GM18858 (cell line): ENCODE data around the gene IGFN1.
"Not testable (repeated sequence)": the region's sequence is repeated elsewhere in the genome, so short reads cannot be mapped to it uniquely, and the experiment has no call there.

Source experiments
- ATAC-seq: cut with Tn5 transposase; IDR thresholded peaks from one replicate; pipeline ENCODE4 v1.9.1; 2021; ENCODE audit not compliant: unreplicated experiment

IGFN1 gene

DNA sequence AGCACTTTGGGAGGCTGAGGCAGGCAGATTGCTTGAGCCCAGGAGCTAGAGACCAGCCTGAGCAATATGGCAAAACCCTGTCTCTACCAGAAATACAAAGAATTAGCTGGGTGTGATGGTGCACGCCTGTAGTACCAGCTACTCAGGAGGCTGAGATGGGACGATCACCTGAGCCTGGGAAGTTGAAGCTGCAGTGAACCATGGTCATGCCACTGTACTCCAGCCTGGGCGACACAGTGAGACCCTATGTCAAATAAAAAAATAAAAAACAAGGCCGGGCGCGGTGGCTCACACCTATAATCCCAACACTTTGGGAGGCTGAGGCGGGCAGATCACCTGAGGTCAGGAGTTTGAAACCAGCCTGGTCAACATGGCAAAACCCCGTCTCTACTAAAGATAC, 27.6 kb upstream of the IGFN1 start:
- not testable (repeated sequence) for ATAC-seq

DNA sequence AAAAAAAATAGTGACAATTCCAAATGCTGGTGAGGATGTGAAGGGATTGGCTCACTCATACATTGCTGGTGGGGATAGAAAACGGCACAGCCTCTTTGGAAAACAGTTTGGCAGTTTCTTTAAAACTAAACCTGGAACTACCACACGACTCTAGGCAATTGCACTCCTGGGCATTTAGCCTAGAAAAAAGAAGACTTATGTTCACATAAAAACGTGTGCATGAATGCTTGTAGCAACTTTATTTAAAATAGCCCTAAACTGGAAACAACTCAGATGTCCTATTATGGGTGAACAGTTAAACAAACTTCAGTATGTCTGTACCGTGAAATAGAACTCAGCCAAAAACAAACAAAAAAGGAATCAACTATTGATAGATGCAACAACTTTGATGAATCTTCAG, 26.9 kb upstream of the IGFN1 start:
- ATAC-seq = no peak

GRCh38 chr1:201164645-201165044, 26.0 kb upstream of the IGFN1 start:
- no peak for ATAC-seq

DNA sequence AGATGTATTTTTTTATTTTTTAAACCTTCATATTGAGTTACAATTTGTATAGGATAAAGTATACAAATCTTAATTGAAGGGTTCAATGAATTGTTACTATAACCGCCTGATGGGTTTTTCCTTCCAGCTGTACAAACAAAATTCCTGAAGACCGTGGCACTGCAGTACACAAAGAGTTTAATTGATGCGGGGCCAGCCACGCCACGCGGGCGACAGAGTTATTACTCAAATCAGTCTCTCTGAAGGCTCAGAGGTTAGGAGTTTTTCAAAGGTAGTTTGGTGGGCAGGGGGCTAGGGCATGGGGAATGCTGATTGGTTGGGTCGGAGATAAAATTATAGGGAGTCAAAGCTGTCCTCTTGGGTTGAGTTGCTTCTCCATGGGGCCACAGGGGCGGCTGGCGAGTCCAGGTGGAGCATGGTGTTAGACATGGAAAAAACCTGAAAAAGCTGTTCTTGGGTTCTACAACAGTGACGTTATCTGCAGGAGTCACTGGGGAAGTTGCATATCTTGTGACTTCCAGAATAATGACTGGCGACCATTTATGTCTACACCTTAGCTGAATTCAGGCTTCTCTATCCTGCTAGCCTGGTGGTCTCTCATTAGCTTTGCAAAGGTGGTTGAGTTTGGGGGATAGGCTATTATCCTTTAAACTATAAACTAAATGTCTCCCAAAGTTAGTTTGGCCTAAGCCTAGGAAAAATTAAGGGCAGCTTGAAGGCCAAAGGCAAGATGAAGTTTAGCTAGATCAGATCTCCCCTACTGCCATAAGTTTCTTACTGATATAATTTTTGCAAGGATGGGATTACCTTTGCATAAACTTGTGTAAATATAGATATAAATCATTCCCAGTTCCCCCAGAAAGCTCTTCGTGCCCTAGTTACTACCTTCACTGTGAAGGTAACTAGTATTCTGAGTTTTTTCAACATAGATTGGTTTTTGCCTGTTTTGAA, 23.3 kb upstream of the IGFN1 start:
- no peak for ATAC-seq

DNA sequence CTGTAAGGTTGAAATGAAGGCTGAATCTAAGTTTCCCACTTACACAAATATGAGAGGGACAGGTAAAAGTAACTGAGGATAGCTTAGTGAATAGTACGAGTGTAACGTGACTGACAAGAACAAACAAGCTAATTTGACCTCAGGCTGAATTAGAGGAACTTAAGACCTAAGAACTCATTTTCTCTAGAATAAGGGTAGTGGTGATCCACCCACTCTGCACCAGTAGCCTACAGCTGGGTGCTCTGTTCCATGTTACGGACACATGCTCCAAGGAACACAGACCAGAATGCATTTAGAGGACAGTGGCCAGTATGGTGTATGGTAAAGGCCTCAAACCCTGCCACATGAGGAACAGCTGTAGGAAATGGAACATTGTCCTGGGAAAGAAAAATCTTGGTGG, 21.4 kb upstream of the IGFN1 start:
- ATAC-seq = no peak

DNA sequence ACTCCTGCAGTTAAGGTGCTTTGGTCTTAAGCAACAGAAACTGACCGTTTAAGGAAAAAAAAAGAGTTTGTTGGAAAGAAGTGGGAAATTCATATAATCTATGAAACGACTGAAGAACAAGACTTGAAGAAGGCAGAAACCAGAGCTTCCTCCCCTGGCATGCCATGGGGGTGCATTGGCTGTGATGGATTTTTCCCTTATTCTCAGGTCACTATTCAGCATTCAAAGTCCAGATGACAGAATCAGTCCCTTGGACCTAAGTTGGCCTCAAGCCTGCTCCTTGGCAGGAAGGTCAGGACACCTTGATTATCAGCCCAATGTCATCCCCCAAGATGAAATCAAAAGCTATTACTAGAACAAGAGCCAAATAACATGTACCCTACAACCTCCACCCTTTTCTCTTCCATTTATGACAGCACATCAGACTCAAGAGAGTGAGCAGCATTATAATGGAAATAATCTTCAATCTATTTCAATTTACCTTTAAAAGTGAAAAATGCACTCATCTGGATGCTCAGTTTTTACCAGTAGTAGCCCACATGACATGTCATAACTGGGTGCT, 20.6 kb upstream of the IGFN1 start:
- no peak for ATAC-seq

DNA sequence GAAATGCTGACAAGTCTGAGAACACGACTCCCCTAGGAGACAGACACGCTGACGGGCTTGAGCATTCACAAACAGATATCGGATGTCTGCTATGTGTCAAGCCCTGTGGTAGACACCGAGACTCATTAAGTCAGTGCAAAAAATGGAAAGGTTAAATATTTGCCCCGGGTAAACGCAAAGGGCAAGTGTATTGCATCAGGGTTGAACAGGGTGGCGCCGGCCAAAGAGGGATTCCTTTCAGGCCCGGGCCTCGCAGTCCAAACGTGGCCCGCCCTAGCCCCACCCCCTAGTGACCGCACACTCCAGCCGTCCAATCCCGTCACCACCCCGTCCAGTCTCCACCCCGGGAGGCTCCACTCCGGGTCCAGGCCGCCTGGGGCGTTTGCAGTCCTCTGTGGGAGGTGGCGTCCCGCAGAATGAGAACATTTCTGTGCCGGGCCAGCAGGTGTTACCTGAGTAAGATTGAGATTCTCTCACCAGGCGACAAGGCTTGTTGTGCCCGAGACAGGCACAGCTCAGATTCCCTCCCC, 20.0 kb upstream of the IGFN1 start:
- ATAC-seq = peak; percentile 76

DNA sequence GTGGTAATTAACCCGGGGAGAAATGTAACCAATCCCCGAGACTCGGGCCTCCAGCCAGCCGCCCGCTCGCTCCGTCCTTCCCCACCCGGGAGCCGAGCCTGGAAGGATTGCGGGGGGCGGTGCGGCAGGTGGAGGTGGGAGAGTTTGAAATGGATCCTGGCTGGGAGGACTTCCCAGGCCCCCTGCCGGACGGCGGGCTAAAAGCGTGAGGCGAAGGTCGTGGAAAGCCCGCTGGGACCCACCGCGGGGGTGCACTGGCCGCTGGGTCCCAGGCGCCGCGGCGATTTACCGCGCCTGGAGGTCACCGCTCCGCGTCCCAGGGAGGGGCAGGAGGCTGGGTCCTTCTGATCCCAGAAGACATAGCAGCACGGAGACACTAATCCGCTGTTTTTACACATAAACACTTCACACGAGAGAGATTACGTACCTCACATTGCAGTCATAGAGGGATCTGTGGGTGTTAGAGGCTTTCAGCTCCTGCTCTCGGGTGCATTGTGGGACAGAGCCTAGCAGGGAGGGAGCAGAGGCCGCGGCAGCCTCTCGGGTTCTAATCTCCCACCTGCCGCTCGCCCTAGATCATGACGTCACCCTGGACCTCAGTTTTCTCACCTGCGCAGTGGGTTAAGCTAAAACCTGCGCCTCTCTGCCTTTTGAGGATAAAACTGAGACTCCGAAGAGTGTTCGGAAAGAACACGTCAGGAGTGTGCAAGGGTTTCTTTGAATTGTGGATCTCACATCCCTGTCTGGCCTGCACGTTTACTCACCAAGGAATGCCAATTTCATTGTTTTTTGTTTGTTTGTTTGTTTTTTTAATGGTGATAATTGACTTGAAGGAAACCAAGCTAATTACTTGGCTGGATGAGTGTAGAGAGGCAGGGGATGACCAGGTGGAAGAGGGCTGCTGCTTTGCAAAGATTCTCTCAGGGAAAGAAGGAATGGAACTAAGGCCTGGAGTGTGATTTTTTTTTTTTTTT, 19.3 kb upstream of the IGFN1 start:
- ATAC-seq = peak; percentile 35

DNA sequence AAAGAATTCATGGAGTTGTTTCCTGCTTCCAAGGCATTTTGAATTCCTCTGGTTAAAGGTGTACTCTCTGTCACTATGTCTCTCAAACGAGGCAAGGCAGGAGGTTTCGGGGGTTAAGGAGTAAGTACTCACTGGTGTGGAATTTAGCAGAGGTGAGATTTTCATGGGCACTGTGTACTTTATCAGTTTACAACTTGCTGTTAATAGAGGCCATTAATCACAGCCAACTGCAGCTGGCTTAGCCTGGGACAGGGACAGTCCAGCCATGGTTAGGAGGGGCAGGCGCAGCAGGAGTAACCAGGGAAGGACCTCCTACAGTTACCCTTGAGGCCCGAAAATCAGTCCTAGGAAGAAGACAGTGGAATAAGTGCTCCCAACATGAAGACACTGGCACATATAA, 18.3 kb upstream of the IGFN1 start:
- no peak for ATAC-seq

DNA sequence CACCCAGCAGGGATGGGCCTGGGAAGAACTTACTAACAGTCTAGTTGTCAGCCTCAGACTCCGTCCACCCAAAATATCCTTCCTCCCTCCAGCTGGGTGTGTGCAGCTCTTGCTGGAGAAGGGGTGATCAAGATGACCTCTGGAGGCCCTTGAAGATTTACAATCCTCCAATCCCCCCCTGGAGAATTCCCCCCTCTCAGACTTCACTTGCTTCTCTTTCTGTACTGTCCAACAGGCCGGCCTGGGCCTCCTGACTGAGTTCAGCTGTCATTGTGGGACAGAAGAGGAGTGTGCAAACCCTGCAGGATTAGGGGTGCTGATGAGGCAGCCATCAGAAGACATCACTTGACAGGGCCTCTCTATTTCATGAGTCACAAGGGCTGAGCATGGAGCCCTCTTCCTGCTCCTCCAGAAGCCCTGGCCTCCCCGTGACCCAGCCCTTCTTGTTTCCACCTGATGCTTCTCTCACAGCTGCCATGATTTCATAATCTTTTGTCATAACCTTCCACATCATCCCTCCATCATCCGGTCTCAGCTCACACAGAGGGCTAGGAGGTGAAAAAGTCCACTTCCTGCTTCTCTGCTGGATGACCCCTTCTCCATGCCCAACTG, 17.5 kb upstream of the IGFN1 start:
- no peak for ATAC-seq

- ATAC-seq = no peak
These were observed 16.9 kb upstream of the IGFN1 start for GRCh38 chr1:201173736-201174135.

DNA sequence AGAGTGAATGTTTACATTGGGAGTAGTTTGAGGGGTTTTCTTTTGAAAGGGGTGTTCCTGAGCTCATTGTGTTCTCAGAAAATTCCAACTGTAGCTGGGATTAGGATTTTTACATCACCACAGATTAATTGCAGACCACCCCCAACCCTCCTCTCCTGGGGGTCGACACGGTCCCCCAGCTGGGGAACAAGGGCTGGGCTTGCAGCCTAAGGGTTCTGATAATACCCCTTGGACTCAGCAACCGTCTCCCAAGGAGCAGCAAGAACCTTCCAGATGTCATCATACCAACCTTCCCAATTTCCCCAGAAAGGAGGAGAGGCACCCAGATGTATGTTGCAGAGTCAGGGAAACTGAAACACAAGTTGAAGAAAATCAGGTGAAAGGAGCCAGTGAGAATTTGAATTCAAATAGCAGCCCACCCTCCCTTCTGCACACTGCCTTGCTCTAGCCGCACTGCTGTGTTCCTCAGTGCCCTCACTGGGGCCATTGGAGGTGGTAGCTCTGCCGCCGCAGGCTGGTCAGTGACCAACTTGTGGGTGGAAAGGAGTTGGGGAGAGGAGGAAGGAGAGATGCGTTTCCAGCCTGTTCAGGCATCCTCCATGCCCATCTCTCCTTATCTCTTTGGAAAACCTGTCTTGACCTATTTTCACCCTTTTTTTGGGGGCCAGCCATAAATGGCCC, 14.7 kb upstream of the IGFN1 start:
- no peak for ATAC-seq

GRCh38 chr1:201176940-201177339, 13.7 kb upstream of the IGFN1 start:
- ATAC-seq = no peak

GRCh38 chr1:201178718-201179117, 11.9 kb upstream of the IGFN1 start:
- ATAC-seq = no peak

DNA sequence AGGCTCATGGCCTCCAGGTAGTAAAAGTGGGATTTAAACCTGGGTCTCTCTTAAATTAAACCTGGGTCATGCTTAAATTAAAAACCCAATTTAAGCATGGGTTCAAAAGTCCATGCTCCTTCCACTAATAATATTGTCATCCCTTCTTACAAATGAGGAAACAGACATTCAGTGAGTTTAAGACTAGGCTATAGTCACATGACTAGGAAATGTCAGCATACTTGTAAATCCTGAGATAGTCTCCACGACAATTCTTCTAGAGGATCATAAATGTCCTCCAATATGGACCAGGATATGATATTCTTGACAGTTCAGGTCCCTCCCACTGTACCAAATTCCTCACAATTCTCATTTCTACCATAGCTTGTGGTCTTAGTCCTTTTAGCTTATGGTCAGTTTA, 10.5 kb upstream of the IGFN1 start:
- ATAC-seq = no peak

GRCh38 chr1:201180901-201181300, 9.7 kb upstream of the IGFN1 start:
- no peak for ATAC-seq

DNA sequence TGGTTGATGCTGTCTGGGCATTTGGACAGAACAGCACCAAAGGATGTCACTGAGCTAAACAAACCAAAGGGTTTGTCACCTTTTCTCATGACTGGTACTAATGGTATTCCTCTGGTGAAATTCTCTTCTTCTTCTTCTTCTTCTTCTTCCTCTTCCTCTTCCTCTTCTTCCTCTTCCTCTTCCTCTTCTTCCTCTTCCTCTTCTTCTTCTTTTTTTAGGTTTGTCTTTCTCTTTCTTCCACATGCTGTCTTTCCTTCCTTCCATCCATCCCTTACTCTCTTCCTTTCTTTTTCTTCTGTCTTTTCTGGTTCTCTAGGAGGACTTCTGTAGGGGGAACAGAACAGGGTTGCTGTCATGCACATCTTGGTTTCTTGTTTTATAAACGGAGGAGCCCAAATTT, 9.3 kb upstream of the IGFN1 start:
- ATAC-seq = no peak

GRCh38 chr1:201181726-201182125, 8.9 kb upstream of the IGFN1 start:
- no peak for ATAC-seq

DNA sequence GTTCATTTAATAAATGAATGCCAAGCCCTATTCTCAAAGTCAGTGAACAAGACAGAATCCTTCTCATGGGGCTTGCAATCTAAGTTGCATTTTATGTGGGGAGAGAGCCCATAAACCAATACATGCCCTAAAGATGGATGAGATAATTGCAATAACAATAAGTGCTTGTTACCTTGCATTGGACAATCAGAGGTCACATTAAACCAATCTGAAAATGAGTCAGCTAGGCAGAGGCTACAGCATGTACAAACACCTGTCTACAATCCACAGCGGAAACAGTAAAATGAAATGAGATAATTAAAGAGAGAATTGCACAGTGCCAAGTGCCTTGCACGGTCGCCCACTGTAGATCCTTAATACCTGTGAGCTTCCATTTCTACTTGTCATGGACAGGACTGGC, 7.4 kb upstream of the IGFN1 start:
- ATAC-seq = no peak

DNA sequence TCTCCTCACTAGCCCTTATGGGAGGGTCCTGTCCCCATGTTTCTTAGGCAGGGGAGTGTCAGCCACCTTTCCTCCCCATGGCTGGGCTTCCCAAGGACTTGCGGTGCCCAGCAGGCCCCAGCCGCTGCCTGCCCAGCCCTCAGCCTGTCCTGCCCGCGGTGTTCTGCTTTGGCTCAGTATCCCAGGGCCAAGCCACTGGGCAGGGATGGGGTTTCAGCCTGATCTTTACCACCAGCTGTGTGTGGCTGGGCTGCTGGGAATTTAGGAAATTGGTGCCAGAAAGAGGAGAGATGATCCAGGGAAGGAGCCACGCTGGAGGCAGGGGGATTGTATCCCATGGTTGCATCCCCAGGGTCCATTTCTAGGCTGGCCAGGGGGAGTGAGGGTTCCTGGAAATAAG, 6.9 kb upstream of the IGFN1 start:
- ATAC-seq = no peak
